D721Med (cell line): ENCODE data around the gene ELAC2.

Experiments
- DNase-seq: peaks from one replicate; pipeline ENCODE4 v3.0.0; 2011; ENCODE audit warnings: low spot score; ENCODE audit not compliant: insufficient read length
- FAIRE-seq: peaks from 2 replicates; lab custom pipeline; 2011; peaks lifted over from hg19 to GRCh38; lab: Jason Lieb, UNC
- TF ChIP-seq, protein P1 (sequence below): IDR thresholded peaks from 2 replicates; pipeline ENCODE4 v1.5.1; 2012; ENCODE audit warnings: mild to moderate bottlenecking, control low read depth; ENCODE audit not compliant: insufficient read depth; ENCODE audit errors: missing control alignments

ELAC2 gene, protein sequence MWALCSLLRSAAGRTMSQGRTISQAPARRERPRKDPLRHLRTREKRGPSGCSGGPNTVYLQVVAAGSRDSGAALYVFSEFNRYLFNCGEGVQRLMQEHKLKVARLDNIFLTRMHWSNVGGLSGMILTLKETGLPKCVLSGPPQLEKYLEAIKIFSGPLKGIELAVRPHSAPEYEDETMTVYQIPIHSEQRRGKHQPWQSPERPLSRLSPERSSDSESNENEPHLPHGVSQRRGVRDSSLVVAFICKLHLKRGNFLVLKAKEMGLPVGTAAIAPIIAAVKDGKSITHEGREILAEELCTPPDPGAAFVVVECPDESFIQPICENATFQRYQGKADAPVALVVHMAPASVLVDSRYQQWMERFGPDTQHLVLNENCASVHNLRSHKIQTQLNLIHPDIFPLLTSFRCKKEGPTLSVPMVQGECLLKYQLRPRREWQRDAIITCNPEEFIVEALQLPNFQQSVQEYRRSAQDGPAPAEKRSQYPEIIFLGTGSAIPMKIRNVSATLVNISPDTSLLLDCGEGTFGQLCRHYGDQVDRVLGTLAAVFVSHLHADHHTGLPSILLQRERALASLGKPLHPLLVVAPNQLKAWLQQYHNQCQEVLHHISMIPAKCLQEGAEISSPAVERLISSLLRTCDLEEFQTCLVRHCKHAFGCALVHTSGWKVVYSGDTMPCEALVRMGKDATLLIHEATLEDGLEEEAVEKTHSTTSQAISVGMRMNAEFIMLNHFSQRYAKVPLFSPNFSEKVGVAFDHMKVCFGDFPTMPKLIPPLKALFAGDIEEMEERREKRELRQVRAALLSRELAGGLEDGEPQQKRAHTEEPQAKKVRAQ

DNA sequence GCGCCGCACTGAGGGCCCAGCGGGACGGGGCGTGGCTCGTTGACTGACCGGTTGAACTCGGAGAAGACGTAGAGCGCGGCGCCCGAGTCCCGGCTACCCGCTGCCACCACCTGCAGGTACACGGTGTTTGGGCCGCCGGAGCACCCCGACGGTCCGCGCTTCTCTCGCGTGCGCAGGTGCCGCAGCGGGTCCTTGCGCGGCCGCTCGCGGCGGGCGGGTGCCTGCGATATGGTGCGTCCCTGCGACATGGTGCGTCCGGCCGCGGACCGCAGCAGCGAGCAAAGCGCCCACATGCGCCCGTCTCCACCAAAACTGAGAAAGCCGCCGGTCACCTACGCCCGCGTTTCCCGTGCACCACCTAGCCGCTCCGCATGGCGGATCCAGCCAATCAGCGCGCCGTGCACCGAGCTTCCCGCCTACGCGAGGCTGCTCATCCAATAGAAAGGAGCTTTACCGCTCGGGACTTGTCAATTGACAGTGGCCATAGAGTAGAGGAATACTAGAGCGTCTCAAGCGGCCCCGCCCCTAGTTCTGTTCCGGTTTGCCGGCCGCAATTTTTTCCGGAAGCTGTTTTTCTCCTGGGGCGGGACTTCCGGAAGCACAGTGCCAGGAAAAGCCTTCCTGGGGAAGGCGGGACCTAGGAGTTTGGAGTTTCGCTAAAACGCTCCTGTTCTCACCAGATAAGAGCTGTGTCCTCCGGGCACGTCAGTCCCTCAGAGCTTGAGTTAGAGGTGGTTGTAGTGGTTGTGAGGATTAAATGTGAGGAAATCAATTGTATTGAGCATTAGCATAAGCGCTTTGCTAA is at the start of gene ELAC2:
Gene ELAC2 (minus strand): TSS at position 373 of the 805 bp plus-strand sequence. CDS start 80 bp downstream, at position 293.
- DNase-seq = peak; percentile 93
- no peak for FAIRE-seq
- TF ChIP-seq, protein P1, sequence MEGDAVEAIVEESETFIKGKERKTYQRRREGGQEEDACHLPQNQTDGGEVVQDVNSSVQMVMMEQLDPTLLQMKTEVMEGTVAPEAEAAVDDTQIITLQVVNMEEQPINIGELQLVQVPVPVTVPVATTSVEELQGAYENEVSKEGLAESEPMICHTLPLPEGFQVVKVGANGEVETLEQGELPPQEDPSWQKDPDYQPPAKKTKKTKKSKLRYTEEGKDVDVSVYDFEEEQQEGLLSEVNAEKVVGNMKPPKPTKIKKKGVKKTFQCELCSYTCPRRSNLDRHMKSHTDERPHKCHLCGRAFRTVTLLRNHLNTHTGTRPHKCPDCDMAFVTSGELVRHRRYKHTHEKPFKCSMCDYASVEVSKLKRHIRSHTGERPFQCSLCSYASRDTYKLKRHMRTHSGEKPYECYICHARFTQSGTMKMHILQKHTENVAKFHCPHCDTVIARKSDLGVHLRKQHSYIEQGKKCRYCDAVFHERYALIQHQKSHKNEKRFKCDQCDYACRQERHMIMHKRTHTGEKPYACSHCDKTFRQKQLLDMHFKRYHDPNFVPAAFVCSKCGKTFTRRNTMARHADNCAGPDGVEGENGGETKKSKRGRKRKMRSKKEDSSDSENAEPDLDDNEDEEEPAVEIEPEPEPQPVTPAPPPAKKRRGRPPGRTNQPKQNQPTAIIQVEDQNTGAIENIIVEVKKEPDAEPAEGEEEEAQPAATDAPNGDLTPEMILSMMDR = no peak

DNA sequence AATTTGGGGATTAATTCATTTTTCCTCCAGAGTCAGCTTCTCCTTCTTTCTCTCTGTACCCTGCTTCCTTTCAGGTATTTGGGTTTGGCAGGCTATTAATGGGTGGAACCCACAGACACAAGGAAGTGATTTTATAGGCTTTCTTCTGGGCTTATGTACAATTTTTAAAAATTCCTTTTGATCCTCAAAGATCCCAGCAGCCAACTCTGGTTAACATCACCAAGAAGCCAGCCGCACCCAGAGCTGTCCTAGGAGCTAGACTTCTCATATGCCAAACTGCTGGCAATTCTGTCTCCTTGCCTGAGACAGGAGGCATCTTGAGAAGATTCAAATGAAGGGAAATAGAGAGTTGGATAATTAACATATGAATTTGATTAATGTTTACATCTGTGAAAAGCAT is 47.2 kb upstream of the ELAC2 start:
- no peak for FAIRE-seq
- no peak for DNase-seq
- TF ChIP-seq, protein P1 = no peak

DNA sequence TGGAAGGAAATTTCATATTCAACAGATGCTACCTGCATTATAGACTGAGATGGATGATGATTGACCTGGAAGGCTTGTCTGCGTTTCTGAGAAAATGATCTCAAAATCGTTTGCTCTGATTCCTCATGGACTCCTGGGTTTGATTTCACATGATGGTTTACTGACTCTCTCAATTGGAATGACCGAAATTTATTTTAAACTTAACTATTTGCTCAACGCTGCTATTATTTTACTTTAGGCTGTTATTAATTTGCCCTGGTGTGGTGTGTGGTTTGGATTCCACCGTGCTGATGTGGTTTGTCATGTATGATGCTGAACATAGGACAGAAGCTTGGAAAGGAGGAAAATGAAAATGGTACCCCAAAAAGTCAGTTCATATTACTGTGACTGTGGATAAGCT is 37.3 kb upstream of the ELAC2 start:
- TF ChIP-seq, protein P1 = no peak
- FAIRE-seq (no peak), DNase-seq (no peak)

DNA sequence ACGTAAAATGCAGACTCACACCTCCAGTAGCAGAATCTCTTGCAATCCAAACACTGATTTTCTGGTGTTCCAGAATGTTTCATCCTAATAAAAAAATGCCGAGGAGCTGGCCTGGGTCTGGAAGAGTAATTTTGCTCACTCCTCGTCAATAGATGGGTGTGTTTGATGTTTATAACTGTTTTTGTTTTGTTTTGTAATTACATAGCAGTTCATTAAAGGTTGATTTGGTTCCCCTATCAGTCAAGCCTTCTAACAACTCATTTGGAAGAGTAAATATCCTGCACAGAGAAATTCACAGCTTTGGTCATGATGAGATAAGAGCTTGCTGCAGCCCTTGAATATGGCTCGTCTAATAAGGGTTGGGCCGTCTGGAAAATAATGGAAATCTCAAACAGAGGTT is 36.8 kb upstream of the ELAC2 start:
- TF ChIP-seq, protein P1 = no peak
- DNase-seq = no peak
- no peak for FAIRE-seq

DNA sequence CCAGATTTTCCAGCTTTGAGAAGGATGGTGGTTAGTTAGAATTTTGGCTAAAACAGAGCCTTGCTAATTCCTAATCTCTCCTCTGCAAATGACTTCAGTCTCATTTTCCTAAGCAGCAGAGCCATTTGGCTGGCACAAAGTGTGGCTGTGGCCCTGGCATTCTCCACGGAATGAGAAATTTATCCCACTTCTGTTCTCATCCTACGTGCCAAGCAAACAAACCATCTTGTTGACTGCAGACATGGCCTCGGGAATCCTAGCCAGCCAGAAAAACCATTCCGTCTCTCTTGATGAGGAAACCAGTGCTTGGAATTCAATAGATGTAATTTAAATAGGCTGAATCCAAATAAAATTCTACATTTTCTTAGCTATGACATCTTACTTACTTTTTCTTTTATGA is 34.1 kb upstream of the ELAC2 start:
- no peak for DNase-seq
- TF ChIP-seq, protein P1 = no peak
- no peak for FAIRE-seq

DNA sequence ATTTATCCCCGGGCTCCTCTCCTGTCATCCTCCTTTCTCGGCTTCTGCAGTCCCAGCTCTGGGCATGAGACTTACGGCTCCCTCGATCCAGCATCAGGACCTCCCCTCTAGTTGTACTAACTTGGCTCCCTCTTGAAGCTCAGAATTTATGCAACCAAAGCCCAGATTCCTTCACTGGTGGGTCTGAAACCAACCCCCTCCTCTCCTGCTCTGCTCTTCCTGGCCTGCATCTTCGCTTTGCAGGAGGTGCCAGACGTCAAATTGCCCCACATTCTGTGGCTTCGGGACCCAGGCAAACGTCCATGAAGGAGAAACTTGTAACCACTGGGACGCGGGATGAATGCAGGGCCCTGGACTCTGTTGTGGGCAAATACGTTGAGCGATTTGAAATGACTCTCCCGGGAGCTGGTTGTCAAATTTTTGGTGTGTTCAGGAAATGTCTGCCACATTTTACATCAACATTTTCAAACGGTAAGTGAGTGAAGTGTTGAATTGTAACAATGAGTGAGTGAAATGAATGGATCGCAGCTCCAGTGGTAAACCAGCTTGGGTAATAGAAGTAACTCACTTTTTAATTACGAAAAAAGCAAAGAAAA is 29.3 kb upstream of the ELAC2 start:
- DNase-seq (no peak), FAIRE-seq (no peak)
- TF ChIP-seq, protein P1 = no peak
